HepG2 (cell line): ENCODE measurements around the gene SLC15A1. TPM values are rescaled to one million over a fixed set of nuclear protein-coding genes. Genes with fewer than 3 reads are reported as not detected.

ENCODE experiments used
- BORCS8-MEF2B ChIP-seq: sonication (generic); formaldehyde crosslinking; IDR thresholded peaks from 2 replicates; pipeline ENCODE4 v1.8.0; 2022; ENCODE audit warnings: mild to moderate bottlenecking, missing genetic modification reagents
- CBX1 ChIP-seq: IDR thresholded peaks from one replicate; pipeline ENCODE4 v1.6.1; 2016; ENCODE audit warnings: antibody characterized with exemption, low read depth
- CBX2 ChIP-seq, 2 experiments: fragments of 200-600 bp in 1 of 2; sonication (generic); formaldehyde crosslinking in 1 of 2; IDR thresholded peaks; 2 replicates each; pipeline versions ENCODE4 v1.7.0 to v1.8.1; 2018 to 2022; ENCODE audit warnings: low read depth in 2 of 2, low read length in 1 of 2, mild to moderate bottlenecking in 1 of 2, missing genetic modification reagents in 1 of 2
- CBX5 ChIP-seq: sonication (generic); formaldehyde crosslinking; IDR thresholded peaks from 2 replicates; pipeline ENCODE4 v1.4.0; 2020; ENCODE audit warnings: missing genetic modification reagents, borderline replicate concordance
- KDM2A ChIP-seq: sonication (generic); formaldehyde crosslinking; IDR thresholded peaks from 2 replicates; pipeline ENCODE4 v1.4.0; 2020; ENCODE audit warnings: low read depth, missing genetic modification reagents, borderline replicate concordance
- MAX ChIP-seq: IDR thresholded peaks from 2 replicates; pipeline ENCODE4 v1.6.1; 2012; ENCODE audit warnings: inconsistent platforms
- NCOA2 ChIP-seq: sonication (generic); formaldehyde crosslinking; IDR thresholded peaks from 2 replicates; pipeline ENCODE4 v1.8.0; 2022; ENCODE audit warnings: inconsistent platforms
- PRDM15 ChIP-seq: sonication (generic); formaldehyde crosslinking; IDR thresholded peaks from 2 replicates; pipeline ENCODE4 v1.4.0; 2020; ENCODE audit warnings: missing genetic modification reagents
- RAD21 ChIP-seq: fragments of 450-650 bp; formaldehyde crosslinking; IDR thresholded peaks from 2 replicates; pipeline ENCODE4 v1.5.0; 2020; ENCODE audit warnings: mild to moderate bottlenecking
- SMARCE1 ChIP-seq: fragments of 450-650 bp; IDR thresholded peaks from 2 replicates; pipeline ENCODE4 v1.6.1; 2017; ENCODE audit warnings: borderline replicate concordance
- TCF7 ChIP-seq: sonication (generic); IDR thresholded peaks from 2 replicates; pipeline ENCODE4 v1.6.1; 2016; ENCODE audit warnings: antibody characterized with exemption, low read depth
- ZNF18 ChIP-seq: sonication (generic); formaldehyde crosslinking; IDR thresholded peaks from 2 replicates; pipeline ENCODE4 v1.8.0; 2022; ENCODE audit warnings: mild to moderate bottlenecking, missing genetic modification reagents; ENCODE audit not compliant: insufficient replicate concordance
- ZNF354B ChIP-seq: sonication (generic); formaldehyde crosslinking; IDR thresholded peaks from 2 replicates; pipeline ENCODE4 v1.8.0; 2022; ENCODE audit warnings: mild to moderate bottlenecking, missing genetic modification reagents
- ZNF614 ChIP-seq: IDR thresholded peaks from 2 replicates; pipeline ENCODE4 v1.6.1; 2018; ENCODE audit warnings: missing biosample characterization, missing genetic modification reagents, inconsistent platforms, borderline replicate concordance
- ZNF792 ChIP-seq: IDR thresholded peaks from 2 replicates; pipeline ENCODE4 v1.6.1; 2016
- polyA plus RNA-seq, 8 experiments: library from polyadenylated mRNA; depleted of rRNA in 3 of 8; stranded (reverse) in 7 of 8; unstranded in 1 of 8; fragments of >200 nt; fragmentation: Illumina TruSeq in 4 of 8; extraction: Trizol in 4 of 8; gene quantifications; 2 replicates each; pipeline versions ENCODE4 v1.2.1 to v1.2.3, GENCODE V29; 2011 to 2016; ENCODE audit warnings: low read depth in 4 of 8, missing spikeins in 1 of 8, mixed read lengths in 1 of 8; ENCODE audit not compliant: insufficient read depth in 1 of 8
- total RNA-seq, 5 experiments: library from RNA; depleted of rRNA; stranded (reverse); fragments of >200 nt; fragmentation: Illumina TruSeq; extraction: Trizol; gene quantifications; 2 replicates each; pipeline ENCODE4 v1.2.3, GENCODE V29; 2016; ENCODE audit warnings: low read depth in 1 of 5
- TF ChIP-seq, protein P1 (sequence below): sonication (generic); formaldehyde crosslinking; IDR thresholded peaks from 2 replicates; pipeline ENCODE4 v1.5.0; 2020; ENCODE audit warnings: missing genetic modification reagents
- TF ChIP-seq, protein P2 (sequence below): sonication (generic); formaldehyde crosslinking; IDR thresholded peaks from 2 replicates; pipeline ENCODE4 v1.8.0; 2022; ENCODE audit warnings: missing genetic modification reagents, low read depth, mild to moderate bottlenecking, borderline replicate concordance
- TF ChIP-seq, protein P3 (sequence below): sonication (generic); formaldehyde crosslinking; IDR thresholded peaks from 2 replicates; pipeline ENCODE4 v1.5.1; 2020; ENCODE audit warnings: mild to moderate bottlenecking, missing genetic modification reagents, moderate library complexity

The SLC15A1 gene
- total and polyA plus RNA-seq, 2 of the 13 experiments (the other 11 are each of a cell fraction or from before 2014, with no cell fraction given): 0.17 to 0.20 TPM

- TF ChIP-seq ZNF18 (CRISPR knock-in tag) (peak; percentile 35), PRDM15 (no peak), CBX2 (IDR thresholded peaks at IDR 0.05; ENCODE audit: low read depth, low read length) (no peak), CBX2 (CRISPR knock-in tag; IDR thresholded peaks at IDR 0.05; ENCODE audit: low read depth) (no peak), ZNF792 (peak; percentile 43; the same call in 1 of the 2 replicates), CBX1 (peak; percentile 12), ZNF614 (CRISPR knock-in tag) (0 out of 2 replicates have a peak, but pooled peaks have one; percentile 46), MAX (no peak), CBX5 (peak; percentile 52; the same call in 1 of the 2 replicates), KDM2A (CRISPR knock-in tag) (peak; percentile 37; the same call in 1 of the 2 replicates), ZNF354B (CRISPR knock-in tag) (no peak), RAD21 (CRISPR knock-in tag) (no peak), BORCS8-MEF2B (CRISPR knock-in tag) (no peak), SMARCE1 (no peak), NCOA2 (peak; percentile 47; the same call in 1 of the 2 replicates), TCF7 (peak; percentile 60; the same call in 1 of the 2 replicates)
- TF ChIP-seq, protein P1, sequence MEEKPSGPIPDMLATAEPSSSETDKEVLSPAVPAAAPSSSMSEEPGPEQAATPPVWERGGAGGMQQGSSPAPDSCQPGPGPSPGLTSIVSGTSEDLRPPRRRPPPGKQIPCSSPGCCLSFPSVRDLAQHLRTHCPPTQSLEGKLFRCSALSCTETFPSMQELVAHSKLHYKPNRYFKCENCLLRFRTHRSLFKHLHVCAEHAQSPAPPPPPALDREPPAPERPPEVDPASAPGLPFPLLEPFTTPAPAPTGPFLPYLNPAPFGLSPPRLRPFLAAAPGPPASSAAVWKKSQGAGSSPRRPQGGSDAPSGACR (CRISPR knock-in tag): 0 out of 2 replicates have a peak, but pooled peaks have one; percentile 27
- TF ChIP-seq, protein P2, sequence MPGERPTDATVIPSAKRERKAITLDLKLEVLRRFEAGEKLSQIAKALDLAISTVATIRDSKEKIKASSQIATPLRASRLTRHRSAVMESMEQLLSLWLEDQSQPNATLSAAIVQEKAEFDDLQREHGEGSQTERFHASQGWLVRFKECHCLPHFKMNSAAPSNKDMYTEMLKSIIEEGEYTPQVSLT (CRISPR knock-in tag): no peak
- TF ChIP-seq, protein P3, sequence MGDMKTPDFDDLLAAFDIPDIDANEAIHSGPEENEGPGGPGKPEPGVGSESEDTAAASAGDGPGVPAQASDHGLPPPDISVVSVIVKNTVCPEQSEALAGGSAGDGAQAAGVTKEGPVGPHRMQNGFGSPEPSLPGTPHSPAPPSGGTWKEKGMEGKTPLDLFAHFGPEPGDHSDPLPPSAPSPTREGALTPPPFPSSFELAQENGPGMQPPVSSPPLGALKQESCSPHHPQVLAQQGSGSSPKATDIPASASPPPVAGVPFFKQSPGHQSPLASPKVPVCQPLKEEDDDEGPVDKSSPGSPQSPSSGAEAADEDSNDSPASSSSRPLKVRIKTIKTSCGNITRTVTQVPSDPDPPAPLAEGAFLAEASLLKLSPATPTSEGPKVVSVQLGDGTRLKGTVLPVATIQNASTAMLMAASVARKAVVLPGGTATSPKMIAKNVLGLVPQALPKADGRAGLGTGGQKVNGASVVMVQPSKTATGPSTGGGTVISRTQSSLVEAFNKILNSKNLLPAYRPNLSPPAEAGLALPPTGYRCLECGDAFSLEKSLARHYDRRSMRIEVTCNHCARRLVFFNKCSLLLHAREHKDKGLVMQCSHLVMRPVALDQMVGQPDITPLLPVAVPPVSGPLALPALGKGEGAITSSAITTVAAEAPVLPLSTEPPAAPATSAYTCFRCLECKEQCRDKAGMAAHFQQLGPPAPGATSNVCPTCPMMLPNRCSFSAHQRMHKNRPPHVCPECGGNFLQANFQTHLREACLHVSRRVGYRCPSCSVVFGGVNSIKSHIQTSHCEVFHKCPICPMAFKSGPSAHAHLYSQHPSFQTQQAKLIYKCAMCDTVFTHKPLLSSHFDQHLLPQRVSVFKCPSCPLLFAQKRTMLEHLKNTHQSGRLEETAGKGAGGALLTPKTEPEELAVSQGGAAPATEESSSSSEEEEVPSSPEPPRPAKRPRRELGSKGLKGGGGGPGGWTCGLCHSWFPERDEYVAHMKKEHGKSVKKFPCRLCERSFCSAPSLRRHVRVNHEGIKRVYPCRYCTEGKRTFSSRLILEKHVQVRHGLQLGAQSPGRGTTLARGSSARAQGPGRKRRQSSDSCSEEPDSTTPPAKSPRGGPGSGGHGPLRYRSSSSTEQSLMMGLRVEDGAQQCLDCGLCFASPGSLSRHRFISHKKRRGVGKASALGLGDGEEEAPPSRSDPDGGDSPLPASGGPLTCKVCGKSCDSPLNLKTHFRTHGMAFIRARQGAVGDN (CRISPR knock-in tag): peak; percentile 54
Observed at GRCh38 chr13:98775844-98776598, 23.5 kb upstream of the SLC15A1 start (continued).
